Limb (tissue), 2 donors: ENCODE measurements around the gene CYFIP1.

ENCODE experiments used
- DNase-seq, 2 donors: peaks; one replicate each; pipeline ENCODE4 v3.0.0-alpha.2; 2016; ENCODE audit errors: extremely low spot score in 2 of 2

CYFIP1 gene

DNA sequence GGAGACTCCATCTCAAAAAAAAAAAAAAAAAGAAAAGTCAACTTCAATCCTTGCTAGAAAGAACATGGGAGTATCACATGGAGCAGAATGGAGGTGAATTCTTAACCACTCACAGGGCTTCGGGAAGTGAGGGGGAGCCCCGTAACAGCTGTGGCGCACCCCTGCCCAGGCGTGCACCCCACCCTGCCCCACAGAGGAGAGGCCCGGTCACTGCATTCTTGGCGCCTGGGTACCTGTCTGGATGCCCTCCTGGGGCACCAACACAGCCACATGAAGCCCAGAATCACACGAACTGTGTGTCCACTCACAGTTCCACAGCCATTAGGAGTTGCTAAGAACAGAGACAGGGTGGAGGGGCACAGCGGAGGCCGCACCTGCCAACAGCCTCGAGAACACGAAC, 89.9 kb downstream of the CYFIP1 start:
- DNase-seq = no peak

DNA sequence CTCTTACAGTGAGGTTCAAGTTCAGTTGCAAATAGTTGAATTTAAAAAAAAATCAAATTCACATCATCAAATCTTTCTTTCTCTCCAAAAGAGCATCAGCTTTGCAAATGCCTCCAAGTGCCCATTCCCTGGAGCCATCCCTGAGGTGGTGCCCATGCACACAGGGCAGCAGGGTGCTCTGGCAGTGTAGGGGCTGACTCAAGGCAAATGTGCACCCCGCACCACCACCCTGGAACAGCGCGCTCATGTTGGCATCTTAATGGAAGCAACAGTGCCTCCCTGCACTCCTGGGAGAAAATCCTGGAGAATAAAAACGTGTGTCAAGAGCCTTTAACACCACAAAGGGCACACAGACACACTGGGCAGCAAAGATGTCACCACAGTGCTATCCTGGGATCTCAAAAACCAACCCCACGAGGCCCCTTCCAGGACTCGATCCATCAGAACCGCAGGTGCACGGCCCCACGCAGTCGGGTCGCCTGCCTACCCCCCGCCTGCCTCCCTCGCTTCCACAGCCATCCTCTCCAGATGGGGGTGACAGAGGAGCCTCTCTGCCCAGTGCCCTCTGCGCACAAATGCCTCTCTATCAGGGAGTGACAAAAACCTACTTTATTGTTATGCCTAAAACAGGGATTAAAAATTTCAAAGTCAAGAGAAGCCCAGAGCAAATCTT, 90.9 kb downstream of the CYFIP1 start:
- DNase-seq = no peak

DNA sequence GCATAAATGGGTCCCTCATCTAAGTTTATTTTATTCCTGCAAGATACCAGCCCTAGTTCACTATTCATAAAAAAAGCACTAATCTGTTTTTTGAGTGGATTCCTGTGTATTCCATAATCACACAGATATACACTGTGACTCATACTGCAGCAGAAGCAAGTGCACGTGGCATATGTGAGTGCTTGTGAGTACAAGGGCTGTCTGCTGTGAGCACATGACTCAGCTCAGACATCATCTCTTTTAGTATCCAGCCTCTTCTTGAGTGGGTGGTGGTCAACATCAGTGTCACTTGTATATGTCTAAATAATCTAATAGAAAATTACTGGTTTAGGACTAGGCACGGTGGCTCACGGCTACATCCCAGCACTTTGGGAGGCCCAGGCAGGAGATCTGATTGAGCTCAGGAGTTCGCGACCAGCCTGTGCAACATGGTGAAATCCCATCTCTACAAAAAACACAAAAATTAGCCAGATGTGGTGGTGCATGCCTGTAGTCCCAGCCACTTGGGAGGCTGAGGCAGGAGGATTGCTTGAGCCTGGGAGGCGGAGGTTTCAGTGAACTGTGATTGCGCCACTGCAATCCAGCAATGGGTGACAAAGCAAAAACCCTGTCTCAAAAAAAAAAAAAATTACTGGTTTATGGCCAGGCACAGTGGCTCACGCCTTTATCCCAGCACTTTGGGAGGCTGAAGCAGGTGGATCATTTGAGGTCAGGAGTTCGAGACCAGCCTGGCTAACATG, 91.9 kb downstream of the CYFIP1 start:
- DNase-seq = no peak

DNA sequence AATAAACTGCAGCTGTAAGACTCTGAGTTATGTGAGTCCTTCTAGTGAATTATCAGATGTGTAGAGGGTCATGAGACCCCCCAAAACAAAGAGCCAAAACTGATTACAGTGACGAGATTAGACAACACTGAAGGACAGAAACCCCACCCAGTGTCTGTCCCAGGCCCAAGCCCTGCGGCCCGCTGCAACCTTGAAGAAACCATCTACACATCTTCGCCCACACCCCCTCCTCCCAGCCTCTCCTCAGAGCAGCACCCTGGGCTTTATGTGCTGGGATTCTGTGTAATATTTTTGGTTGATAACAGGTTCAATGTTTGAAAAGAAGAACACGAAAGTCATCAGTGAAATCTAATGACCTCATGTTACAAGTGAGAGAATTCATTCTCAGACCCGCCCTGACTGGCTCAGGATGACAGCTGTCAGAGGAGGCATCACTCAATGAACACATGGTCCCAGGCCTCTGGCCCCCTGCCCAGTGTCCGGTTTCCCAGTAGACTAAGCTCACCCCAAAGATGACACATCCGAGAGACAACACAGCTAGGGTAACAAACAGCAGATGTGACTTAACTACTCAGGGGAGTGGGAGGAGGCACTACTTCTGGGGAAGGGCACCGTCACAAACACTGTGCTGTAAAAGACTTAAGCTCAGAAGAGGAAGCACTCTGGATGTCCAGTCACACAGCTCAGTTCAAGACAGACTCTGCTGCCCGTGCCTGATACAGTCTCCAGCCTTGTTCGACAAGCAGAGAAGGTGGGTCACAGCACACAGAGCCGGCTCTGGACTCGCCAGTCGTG, 92.8 kb downstream of the CYFIP1 start:
- peak in 1 of 2 donors; percentile 15 for DNase-seq

DNA sequence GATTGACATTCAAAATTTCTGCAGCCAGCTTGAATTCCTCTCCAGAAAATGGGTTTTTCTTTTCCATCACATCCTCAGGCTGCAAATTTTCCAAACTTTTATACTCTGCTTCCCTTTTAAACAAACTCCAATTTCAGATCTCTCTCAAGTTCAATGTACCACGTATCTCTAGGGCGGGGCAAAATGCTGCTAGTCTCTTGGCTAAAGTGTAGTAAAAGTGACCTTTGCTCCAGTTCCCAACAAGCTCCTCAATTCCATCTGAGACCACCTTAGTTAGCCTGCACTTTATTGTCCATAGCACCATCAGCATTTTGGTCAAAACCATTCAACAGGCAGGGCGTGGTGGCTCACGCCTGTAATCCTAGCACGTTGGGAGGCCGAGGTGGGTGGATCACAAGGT, 95.0 kb downstream of the CYFIP1 start:
- DNase-seq = no peak

DNA sequence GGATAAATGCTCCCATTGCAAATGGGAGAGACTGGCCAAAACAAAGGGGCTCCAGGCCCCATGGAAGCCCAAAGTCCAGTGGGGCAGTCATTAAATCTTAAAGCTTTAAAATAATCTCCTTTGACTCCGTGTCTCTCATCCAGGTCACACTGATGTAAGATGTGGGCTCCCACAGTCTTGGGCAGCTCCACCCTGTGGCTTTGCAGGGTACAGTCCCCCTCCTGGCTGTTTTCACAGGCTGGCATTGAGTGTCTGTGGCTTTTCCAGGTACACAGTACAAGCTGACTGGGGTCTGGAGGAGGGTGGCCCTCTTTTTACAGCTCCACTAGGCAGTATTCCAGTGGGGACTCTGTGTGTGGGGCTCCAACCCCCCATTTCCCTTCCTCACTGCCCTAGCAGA, 95.8 kb downstream of the CYFIP1 start:
- DNase-seq = no peak

DNA sequence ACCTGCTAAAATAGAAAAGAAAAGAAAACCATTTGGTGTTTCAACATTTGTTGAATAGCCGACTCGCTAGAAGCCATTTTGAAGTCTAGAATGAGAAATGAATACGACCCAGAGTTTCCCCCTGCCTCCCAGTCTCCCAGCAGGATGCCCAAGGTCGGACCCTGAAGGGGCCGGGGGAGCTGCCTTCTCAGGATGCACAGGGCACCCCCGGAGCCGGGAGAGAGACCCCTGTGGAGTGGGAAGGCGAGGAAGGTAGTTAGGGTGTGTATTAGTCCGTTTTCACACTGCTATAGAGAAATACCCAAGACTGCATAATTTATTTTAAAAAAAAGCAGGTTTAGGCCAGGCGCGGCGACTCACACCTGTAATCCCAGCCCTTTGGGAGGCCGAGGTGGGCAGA, 97.0 kb downstream of the CYFIP1 start:
- DNase-seq = no peak

DNA sequence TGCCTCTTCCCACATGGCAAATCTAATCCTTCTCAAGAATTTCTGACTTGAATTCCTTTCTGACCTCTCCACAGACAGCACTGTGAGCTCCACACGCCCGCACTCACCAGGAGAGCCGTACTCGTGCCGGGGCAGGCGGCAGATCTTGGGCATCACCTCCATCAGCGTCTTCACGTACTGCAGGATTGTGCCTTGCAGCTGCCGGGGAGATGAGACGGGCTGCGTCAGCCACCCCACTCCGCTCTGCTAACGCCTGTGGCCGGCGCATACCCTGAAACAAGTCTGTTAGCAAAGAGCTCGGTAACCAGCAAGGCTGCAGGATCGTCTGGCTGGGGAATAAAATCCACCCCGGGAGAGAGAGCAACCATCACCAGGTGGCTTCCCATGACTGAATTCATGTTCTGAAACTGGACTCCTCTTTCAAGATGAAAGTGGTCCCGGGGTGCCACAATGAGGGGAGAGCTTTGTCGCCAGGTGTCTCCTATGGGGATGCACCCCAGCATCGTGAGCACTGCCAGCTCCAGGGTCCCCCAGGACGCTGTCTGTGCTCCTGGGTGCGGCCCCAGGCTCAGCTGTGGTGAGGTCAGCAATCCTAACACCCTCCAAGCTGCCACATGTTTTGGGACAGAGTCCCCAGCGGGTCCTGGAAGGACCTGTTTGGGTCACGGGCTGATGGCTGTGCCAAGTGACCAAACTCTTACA, 98.3 kb downstream of the CYFIP1 start:
- no peak for DNase-seq

DNA sequence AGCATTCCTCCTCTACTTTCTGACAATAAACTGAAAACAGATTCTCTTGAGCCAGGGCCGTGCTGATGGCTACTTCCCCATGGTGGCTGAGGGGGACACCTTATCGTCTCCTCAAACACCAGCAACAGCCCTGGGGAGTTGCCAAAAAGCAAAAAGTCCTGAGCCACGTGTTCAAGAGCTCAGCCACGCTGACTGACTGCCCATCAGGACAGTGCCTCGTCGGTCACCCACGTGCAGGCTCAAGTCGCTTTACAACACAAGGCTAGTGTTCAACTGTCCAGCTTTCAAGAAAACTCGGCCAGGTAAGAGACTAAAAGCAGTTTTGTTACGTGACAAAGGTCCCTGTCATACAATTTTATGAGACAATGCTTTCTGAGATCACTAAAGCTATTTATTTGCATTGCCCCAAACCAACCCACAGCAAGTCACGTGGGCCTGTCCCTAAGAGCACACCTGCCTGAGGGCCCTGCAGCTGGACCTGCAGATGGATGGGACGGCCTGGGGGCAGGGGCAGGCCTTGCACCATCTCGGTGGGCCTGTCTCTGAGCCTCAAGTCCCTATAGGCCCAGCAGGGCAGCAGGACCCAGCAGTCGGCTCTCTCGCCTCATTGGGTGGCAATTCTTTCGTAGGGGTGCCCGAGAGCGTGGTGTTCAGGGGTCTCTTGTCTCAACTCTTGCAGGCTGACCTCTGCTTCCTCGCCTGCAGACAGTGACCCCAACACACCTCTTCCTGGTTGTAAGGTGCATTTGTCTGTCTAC, 99.0 kb downstream of the CYFIP1 start:
- DNase-seq = no peak

DNA sequence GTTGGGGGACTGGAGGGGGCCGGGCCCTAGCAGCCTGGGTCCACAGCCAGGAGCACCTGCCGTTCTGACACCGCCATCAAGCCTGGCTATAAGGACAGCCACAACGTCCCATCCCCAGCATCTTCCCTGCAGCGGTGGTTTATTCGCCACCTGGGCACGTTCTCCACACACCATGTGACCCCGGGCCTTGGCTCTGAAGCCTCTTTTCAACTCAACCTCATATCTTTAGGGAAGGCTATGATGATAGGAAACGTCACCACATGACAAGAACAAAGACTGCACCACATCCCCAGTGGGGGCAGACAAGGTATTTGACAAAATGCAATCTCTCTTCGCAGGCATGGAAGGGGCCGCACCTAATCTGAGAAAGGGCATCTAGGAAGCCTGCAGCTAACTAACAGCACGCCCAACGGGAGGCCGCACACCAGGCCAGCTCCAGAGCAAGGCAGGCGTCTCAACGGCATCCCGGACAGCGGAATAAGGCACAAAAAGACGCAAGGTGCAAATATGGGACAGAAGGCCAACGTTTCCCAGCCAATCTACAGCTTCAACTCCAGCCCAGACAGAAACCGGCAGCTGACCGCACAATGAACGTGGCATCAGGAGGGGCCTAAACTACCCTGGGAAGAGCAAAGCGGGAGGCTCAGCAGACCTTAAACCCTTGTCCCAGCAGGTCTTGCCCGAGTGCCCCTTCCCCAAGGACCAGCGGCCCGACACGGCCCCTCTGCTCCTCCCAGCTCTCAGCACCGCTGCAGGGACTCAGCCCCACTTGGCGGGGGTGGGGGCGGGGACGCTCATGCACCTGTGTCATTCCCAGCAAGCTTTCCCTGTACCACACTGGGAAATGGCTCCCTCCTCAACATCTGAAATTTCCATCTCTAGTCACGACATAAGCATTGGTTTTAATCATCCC, 99.8 kb downstream of the CYFIP1 start:
- no peak for DNase-seq

DNA sequence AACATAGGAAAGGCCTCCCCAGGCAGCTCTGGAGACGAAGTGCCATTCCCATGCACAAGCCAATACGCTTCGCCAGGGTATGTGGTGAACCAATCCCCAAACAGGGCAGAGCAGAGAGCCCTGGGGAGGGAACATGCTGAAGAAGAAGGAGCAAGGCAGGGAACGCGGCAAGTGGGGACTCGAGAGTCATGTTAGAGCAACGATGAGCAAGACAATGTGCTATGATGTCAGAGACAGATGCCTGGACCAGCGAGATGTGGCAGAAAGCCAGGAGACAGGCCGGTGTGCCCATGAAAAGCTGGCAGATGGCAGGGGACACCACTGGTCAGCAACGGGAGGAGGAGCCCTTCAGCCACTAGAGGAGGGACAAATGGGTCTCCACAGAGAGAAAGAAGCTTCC, 102.1 kb downstream of the CYFIP1 start:
- DNase-seq = no peak

DNA sequence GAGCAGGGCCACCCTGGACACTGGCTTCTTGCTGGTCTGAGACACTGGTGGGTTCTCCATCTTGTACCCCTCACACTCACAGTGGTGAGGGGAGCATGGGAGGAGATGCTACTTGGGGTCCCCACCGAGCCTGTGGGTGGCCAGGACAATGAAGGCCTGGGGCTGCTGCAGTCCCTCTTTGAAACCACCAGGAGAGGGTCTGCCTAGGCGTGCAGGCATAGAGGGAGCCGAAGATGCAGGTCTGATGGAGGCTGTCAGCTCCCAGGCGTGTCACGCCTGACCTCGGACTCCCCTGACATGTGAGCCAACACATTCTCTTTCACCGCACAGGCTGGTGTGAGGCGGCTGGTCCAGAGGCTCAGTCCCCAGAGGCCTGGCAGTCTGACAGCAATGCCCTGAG, 102.6 kb downstream of the CYFIP1 start:
- DNase-seq = no peak

DNA sequence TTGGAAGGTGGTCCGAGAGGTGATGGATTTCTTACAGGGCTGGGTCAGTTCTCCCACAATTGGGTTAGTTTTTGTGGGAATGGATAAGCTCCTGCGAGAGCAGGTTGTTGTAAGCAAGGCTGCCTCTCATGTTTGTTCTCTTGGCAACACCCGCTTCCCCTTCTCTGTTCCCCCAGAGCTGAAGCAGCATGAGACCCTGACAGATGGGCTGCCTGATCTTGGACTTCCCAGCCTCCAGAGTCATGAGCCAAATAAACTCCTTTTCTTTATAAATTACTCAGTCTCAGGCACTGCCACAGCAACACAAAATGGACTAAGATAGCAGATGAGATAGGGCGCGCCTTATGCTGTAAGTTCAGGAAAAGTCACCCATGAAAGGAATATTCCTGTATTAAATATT, 103.1 kb downstream of the CYFIP1 start:
- DNase-seq = no peak

DNA sequence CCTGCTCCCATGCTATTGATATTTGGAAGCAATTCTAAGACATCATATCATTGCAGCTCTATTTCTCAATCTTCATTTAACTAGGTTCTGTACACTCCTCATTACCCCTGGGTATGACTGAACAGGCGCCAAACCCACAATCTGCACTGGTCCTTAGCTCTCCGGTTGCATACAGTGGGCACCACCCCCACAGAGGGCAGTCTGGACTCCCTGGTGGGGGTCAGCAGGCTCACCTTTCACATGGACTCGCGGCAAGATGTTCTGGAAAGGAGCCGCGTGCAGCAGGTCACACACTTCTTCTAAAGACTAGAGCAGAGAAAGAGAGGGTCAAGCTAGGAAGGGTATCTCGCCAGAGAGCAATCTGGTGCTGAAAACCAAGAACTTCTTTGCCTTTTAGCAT, 105.2 kb downstream of the CYFIP1 start:
- no peak for DNase-seq

DNA sequence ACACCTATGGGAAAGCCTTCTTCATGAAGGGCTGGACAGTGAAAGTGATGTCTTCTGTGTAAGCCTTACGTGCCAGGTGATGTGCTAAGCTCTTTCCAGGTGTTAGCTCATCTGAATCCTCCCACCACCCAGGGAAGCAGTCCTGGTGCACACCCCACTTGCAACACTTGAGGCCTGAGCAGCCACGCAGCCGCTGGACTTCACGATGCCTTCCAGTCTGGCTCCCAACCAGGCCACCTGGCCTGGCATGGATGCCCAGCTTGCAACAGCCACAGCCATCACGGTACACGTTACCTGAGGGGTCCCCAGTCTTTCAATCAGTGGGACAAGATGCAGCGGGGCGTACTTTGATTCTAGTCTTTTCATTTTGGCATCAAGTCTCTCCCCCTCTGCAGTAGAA, 105.9 kb downstream of the CYFIP1 start:
- DNase-seq = no peak

DNA sequence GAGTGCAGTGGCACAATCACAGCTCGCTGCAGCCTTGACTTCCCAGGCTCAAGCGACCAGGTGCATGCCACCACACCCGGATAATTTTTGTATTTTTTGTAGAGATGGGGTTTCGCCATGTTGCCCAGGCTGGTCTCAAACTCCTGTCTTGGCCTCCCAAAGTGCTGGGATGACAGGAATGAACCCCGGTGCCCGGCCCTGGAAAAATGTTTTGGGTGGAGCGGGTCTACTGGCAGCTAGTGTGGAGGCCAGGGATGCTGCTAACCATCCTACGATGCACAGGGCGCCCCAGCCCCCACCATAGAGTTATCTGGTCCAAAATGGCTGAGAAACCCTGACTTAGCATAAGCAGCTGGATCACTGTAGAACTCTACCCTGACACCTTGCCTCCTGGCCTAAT, 106.3 kb downstream of the CYFIP1 start:
- DNase-seq = no peak

DNA sequence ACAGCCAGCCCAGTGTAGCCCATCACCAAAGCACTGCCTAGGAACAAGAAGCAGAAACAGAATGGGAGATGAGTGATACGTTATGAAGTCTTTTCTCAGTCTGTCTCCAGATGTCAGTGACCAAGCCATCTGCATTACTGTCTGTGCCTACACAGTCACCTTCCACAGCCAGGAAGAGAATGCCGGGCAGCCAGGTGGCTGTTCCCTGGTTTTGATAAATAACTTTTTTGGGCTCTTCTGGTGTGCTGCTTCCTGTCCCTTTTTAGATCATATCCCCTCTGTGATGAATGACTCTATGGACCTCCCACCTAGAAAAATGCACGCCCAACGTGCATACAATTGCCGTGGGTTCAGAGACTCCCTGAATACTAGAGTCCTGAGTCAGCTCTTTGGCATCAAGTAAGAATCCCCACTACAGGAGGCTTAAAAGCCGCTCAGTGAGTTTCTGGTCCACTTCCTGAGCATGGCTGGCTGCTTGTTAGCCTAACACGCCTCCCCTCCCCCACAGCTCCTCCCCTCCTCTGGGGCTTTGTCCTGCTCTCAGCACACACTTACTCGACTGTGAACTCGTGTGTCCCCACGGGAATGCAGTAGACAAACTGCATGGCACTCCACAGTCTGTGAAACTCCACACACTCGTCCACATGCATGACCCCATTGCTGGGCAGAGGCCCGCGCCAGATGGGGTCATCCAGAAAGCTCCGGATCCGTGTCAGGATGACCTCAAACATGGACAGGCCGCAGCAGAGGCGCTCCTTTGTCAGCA, 107.0 kb downstream of the CYFIP1 start:
- no peak for DNase-seq

DNA sequence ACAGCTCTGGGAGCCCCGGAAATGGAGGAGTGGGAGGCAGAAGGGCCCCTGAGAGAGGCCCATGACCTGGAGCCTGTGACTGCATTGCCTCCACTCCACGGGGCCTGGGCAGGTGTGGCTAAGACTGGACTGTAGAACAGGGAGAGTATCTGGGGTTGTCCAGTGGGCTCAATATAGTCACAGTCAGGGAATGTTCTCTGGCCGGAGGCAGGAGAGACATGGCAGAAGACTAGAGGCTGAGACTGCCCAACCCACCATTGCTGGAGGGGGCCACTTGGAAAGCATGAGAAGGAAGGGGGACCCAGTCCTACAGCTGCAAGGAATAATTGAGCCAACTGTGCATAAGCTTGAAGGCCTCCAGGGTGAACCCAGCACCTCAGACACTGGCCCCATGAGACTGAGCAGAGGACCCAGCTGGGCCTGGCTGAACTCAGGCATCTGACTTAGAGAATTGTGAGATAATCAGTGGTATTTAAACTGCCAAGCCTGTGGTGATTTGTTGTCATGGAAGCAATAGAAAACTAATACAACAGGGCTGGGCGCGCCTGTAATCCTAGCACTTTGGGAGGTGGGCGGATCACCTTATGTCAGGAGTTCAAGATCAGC, 108.6 kb downstream of the CYFIP1 start:
- no peak for DNase-seq

DNA sequence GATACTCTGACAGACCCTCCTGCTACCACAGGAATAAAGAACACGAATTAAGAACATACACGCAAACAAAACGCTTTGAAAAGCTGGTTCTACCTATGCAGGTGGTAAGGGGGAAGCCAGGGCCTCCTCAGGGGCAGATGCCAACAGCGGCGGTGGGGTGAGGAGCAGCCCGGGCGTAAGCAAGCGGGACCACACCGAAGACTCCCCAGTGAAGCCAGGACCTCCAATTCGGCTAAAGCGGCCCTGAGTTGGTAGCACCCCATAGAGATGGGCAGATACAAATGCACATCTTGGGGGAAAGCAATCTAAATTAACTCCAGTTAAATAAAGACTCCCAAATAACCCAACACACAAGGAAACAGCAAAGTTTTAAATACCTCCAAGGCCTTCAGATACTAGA, 109.3 kb downstream of the CYFIP1 start:
- DNase-seq = no peak
